Activated CD8-positive, alpha-beta T cell treated with anti-CD3 and anti-CD28 coated beads, Interleukin-2, amount 10 ng/mL, durations not matched to agents 7 days and 5 days (primary cell): Measurements from ENCODE around the gene ZNF81. TPM values are rescaled to one million over a fixed set of nuclear protein-coding genes. Genes with fewer than 3 reads are reported as not detected.

Source experiments
- ATAC-seq: fragments of 150-1000 bp; cut with Tn5 transposase; one replicate; pipeline ENCODE4 v1.10.0; 2021; ENCODE audit warnings: moderate library complexity
- CTCF ChIA-PET: fragments of 350-600 bp; sonication (Branson Sonifier 250); formaldehyde crosslinking; loops from one replicate; lab custom pipeline; 2021; ENCODE audit warnings: antibody characterized with exemption; lab: Charles Lee
- POLR2A ChIA-PET: fragments of 350-600 bp; sonication (Branson Sonifier 250); formaldehyde crosslinking; loops from one replicate; lab custom pipeline; 2021; ENCODE audit warnings: antibody characterized with exemption; lab: Charles Lee
- DNase-seq: peaks from one replicate; pipeline ENCODE4 v3.0.0-alpha.2; 2020
- H3K27ac Mint-ChIP-seq: one replicate; pipeline ENCODE4 v1.8.0; 2021; ENCODE audit warnings: mild to moderate bottlenecking, mixed read lengths
- H3K27me3 Mint-ChIP-seq: one replicate; pipeline ENCODE4 v1.8.0; 2021; ENCODE audit warnings: low read depth, mixed read lengths
- H3K36me3 Mint-ChIP-seq: one replicate; pipeline ENCODE4 v1.8.0; 2021; ENCODE audit warnings: low read depth, mixed read lengths
- H3K4me1 Mint-ChIP-seq: one replicate; pipeline ENCODE4 v1.8.0; 2021; ENCODE audit warnings: low read depth, mixed read lengths
- H3K4me3 Mint-ChIP-seq: one replicate; pipeline ENCODE4 v1.8.0; 2021; ENCODE audit warnings: mild to moderate bottlenecking, mixed read lengths
- H3K9me3 Mint-ChIP-seq: one replicate; pipeline ENCODE4 v1.8.0; 2022; ENCODE audit warnings: mixed read lengths; ENCODE audit not compliant: insufficient read depth
- total RNA-seq, 2 experiments: library from RNA; stranded (reverse); gene quantifications; one replicate each; pipeline ENCODE4 v1.2.3, GENCODE V29; 2021

Gene ZNF81
- total RNA-seq, 2 experiments from 2014 or later = 9.4 to 10.4 TPM

- Mint-ChIP-seq H3K27me3 (no peaks in the 10 kb centered on the region), H3K9me3 (no peaks in the 10 kb centered on the region), H3K4me3 (no peak overlapping the region), H3K36me3 (no peaks in the 10 kb centered on the region), H3K4me1 (no peaks in the 10 kb centered on the region), H3K27ac (no peak overlapping the region)
- ChIA-PET POLR2A (no interaction called here), CTCF (no interaction called here)
- ATAC-seq (no peak), DNase-seq (no peak)
These were observed 27.6 kb upstream of the ZNF81 start for GRCh38 chrX:47808904-47809788.

DNA sequence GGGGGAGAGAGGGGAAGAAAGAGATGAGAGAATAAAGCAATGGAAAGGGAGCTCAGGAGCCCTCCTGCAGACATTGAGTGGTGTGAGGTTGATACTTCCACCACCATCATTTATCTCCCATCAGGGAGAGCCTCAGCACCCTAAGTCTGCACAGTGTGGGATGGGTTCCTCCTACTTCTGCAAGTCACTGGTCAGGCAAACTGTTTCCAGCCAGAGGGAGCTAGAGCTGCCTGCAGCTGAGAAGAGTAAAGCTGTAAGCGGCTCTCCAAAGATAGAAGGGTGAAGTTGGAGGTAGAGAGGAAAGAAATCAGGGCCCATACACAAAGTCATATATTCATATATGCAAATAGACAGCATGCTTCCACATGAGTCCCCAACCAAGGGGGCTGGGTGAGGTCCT, 21.9 kb upstream of the ZNF81 start:
- Mint-ChIP-seq H3K4me3 (no peak overlapping the region), H3K4me1 (peaks cover 6% of the 10 kb centered on the region), H3K9me3 (no peaks in the 10 kb centered on the region), H3K27me3 (no peaks in the 10 kb centered on the region), H3K36me3 (no peaks in the 10 kb centered on the region), H3K27ac (no peak overlapping the region)
- ATAC-seq (no peak), DNase-seq (no peak)
- CTCF ChIA-PET = no interaction called here
- POLR2A ChIA-PET = no interaction called here

DNA sequence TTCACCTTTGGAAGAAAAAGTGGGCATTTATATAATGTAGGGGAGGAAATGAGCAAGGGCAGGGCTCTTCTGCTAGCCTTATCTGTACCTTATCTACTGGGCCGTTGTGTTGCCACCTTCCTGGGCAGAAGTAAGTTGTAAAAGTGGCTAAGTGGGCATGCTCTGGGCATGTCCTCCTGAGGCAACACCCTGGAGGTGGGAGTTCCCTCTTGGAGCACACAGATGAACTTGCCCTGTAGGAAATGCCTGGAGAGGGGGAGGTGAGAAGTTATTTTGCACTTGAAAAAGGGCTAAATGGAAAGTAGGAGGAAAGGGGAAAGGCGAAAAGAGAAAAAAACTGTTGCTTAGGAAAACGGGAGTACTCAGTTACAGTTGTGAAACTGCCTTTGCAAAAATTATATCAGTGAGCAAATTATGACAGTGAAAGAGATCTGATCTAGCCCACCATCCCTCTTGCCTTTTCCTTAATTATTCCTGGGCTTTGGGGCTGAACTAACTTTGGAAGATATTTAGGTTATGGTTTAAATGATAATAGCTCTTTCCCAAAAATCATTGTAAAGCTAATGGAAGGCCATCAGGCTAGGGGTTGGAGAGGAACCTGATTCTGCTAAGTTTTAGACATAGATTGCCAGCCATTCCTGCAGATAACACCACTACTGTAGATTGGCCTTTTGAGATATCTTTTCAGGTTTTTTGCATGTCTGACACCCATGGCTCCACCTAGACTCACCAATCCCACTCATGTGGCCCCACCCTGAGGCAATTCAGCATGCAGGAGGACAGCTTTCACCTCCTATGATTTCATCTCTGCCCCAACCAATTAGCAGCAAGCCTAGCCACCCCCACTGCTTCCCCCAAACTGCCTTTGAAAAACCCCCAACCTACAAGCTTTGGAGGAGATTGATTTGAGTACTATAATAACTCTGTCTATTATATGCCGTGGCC, 20.5 kb upstream of the ZNF81 start:
- Mint-ChIP-seq H3K36me3 (no peaks in the 10 kb centered on the region), H3K27me3 (no peaks in the 10 kb centered on the region), H3K9me3 (no peaks in the 10 kb centered on the region), H3K4me1 (peaks cover 6% of the 10 kb centered on the region), H3K27ac (peak overlapping the region; percentile 34), H3K4me3 (no peak overlapping the region)
- DNase-seq = no peak
- no peak for ATAC-seq
- ChIA-PET CTCF (no interaction called here), POLR2A (no interaction called here)

GRCh38 chrX:47817421-47817820, 19.3 kb upstream of the ZNF81 start:
- no peak for ATAC-seq
- POLR2A ChIA-PET = no interaction called here
- H3K9me3 Mint-ChIP-seq = no peaks in the 10 kb centered on the region
- no peak overlapping the region for H3K4me3 Mint-ChIP-seq
- CTCF ChIA-PET = no interaction called here
- no peaks in the 10 kb centered on the region for H3K27me3 Mint-ChIP-seq
- no peak overlapping the region for H3K27ac Mint-ChIP-seq
- H3K36me3 Mint-ChIP-seq = no peaks in the 10 kb centered on the region
- DNase-seq = no peak
- H3K4me1 Mint-ChIP-seq = peaks cover 6% of the 10 kb centered on the region

DNA sequence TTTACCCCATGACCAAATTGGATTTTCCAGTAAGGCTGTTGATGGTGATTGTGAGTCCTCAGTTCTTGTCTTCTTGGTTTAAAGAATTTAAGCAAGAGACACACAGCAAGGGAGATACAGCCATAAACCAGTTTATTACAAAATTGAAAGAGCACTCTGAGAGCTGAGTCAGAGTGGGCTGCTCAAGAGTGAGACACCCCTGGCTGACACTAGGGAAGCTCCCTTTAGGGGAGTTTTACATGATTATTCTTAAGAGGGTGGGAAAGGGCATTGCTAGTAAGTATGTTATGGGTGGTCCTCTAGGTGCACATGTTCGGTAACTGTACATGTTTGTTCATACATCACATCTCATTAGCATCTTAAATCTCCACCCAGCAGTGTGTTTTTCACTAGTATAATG, 18.8 kb upstream of the ZNF81 start:
- H3K4me3 Mint-ChIP-seq = no peak overlapping the region
- no peak overlapping the region for H3K27ac Mint-ChIP-seq
- ATAC-seq (no peak), DNase-seq (no peak)
- POLR2A ChIA-PET = no interaction called here
- CTCF ChIA-PET = no interaction called here
- H3K4me1 Mint-ChIP-seq = peaks cover 9% of the 10 kb centered on the region
- no peaks in the 10 kb centered on the region for H3K27me3 Mint-ChIP-seq
- H3K36me3 Mint-ChIP-seq = no peaks in the 10 kb centered on the region
- no peaks in the 10 kb centered on the region for H3K9me3 Mint-ChIP-seq

GRCh38 chrX:47828984-47829383, 7.7 kb upstream of the ZNF81 start:
- ChIA-PET POLR2A (no interaction called here), CTCF (interaction anchor here (0.6 to 2.5 kb wide), 2 partner anchors 15 to 198 kb away, joined by 3 to 13 read pairs; no protein-coding TSS in a partner anchor)
- ATAC-seq (no peak), DNase-seq (no peak)
- Mint-ChIP-seq H3K4me3 (no peak overlapping the region), H3K27me3 (no peaks in the 10 kb centered on the region), H3K9me3 (no peaks in the 10 kb centered on the region), H3K27ac (no peak overlapping the region), H3K4me1 (no peaks in the 10 kb centered on the region), H3K36me3 (no peaks in the 10 kb centered on the region)

DNA sequence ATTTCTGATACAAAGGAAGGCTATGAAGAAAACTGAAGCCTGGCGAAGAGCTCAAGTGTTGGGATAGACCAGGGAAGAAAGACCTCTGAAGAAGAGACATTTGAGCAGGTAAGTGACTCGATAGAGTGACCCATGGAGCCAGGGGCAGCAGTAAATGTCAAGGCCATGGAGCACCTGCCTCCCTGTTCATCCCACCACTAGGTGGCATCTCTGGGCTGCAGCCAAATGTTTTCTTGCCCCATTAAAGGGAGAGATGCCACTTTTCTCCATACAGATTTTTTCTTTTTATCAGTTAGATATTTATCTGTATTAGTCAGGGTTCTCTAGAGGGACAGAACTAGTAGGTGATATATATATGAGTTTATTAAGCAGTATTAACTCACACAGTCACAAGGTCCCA, 4.9 kb upstream of the ZNF81 start:
- H3K9me3 Mint-ChIP-seq = no peaks in the 10 kb centered on the region
- DNase-seq (peak; percentile 67), ATAC-seq (no peak)
- POLR2A ChIA-PET = no interaction called here
- H3K4me1 Mint-ChIP-seq = peaks cover 8% of the 10 kb centered on the region
- CTCF ChIA-PET = interaction anchor here (1.4 to 2.0 kb wide), 2 partner anchors 192 to 195 kb away, joined by 3 to 15 read pairs; no protein-coding TSS in a partner anchor
- no peak overlapping the region for H3K27ac Mint-ChIP-seq
- no peaks in the 10 kb centered on the region for H3K36me3 Mint-ChIP-seq
- H3K4me3 Mint-ChIP-seq = no peak overlapping the region
- no peaks in the 10 kb centered on the region for H3K27me3 Mint-ChIP-seq

DNA sequence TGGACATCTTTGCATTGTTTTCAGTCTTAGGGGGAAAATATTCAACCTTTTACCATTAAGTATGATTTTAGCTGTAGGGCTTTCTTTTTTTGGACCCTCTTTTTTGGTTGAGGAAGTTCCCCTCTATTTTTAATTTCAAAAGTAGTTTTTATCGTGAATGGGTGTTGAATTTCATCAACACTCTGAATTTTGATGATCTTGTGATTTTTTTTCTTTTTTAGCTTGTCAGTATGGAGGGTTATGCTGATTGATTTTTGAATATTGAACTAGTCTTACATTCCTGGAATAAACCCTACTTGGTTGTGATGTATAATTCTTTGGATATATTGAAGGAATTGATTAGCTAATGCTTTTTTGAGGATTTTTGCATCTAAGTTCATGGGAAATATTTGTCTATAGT, 1.7 kb downstream of the ZNF81 start:
- Mint-ChIP-seq H3K9me3 (no peaks in the 10 kb centered on the region), H3K4me1 (peaks cover 20% of the 10 kb centered on the region), H3K4me3 (peak overlapping the region; percentile 18), H3K36me3 (peaks cover 14% of the 10 kb centered on the region), H3K27ac (no peak overlapping the region), H3K27me3 (no peaks in the 10 kb centered on the region)
- ChIA-PET CTCF (interaction anchor here (3.8 kb wide), 1 partner anchor 189 kb away, joined by 20 read pairs; no protein-coding TSS in a partner anchor), POLR2A (no interaction called here)
- DNase-seq (no peak), ATAC-seq (no peak)

DNA sequence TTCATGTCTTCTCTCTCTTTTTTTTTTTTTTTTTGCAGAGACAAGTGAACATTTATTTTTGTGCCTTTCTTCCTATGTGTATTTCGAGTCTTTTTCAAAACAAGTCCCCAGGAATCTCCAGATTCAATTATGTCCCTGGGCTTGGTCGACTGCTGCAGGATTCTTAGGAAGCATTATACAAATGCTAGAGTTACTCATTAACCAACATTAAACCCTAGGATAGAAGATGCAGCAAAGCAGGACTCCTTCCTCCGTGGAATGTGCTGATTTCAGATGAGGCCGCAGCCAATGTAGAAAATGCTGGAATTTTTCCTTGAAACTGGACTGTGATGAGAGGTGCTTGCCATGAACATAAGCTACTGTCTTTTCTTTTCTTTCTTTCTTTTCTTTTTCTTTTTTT, 3.4 kb downstream of the ZNF81 start:
- CTCF ChIA-PET = no interaction called here
- Mint-ChIP-seq H3K4me1 (peaks cover 20% of the 10 kb centered on the region), H3K27ac (no peak overlapping the region), H3K9me3 (no peaks in the 10 kb centered on the region), H3K4me3 (no peak overlapping the region), H3K27me3 (no peaks in the 10 kb centered on the region), H3K36me3 (peaks cover 15% of the 10 kb centered on the region)
- POLR2A ChIA-PET = no interaction called here
- ATAC-seq (no peak), DNase-seq (no peak)

- ChIA-PET CTCF (interaction anchor here (0.7 to 1.0 kb wide), 2 partner anchors 10 to 14 kb away, joined by 3 read pairs; no protein-coding TSS in a partner anchor), POLR2A (no interaction called here)
- DNase-seq (no peak), ATAC-seq (no peak)
- Mint-ChIP-seq H3K36me3 (peaks cover 20% of the 10 kb centered on the region), H3K4me1 (peaks cover 4% of the 10 kb centered on the region), H3K4me3 (no peak overlapping the region), H3K27me3 (no peaks in the 10 kb centered on the region), H3K27ac (no peak overlapping the region), H3K9me3 (no peaks in the 10 kb centered on the region)
These were observed 6.7 kb downstream of the ZNF81 start for GRCh38 chrX:47843363-47843762.

DNA sequence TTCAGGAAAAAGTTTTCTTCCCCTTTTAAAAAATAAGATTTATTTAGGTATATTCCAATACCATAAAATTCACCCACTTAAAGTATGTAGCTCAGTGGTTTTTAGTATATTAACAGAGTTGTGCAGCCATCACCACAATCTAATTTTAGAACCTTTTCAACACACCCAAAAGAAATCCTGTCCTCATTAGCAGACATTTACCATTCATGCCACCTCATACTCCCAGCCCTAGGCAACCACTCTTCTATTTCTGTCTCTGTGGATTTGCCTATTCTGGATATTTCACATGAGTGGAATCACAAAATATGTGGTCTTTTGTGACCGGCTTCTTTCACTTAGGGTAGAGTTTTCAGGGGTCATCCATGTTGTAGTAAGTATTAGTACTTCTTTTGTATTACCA, 7.4 kb downstream of the ZNF81 start:
- POLR2A ChIA-PET = no interaction called here
- no peak overlapping the region for H3K4me3 Mint-ChIP-seq
- no peaks in the 10 kb centered on the region for H3K4me1 Mint-ChIP-seq
- no peaks in the 10 kb centered on the region for H3K27me3 Mint-ChIP-seq
- no peak for DNase-seq
- CTCF ChIA-PET = interaction anchor here (0.7 to 1.0 kb wide), 2 partner anchors 10 to 15 kb away, joined by 3 read pairs; no protein-coding TSS in a partner anchor
- H3K27ac Mint-ChIP-seq = no peak overlapping the region
- H3K36me3 Mint-ChIP-seq = peaks cover 18% of the 10 kb centered on the region
- ATAC-seq = no peak
- no peaks in the 10 kb centered on the region for H3K9me3 Mint-ChIP-seq

GRCh38 chrX:47846040-47846439, 9.3 kb downstream of the ZNF81 start:
- ATAC-seq = no peak
- DNase-seq = no peak
- Mint-ChIP-seq H3K36me3 (peaks cover 17% of the 10 kb centered on the region), H3K27ac (no peak overlapping the region), H3K9me3 (no peaks in the 10 kb centered on the region), H3K4me1 (peaks cover 5% of the 10 kb centered on the region), H3K27me3 (no peaks in the 10 kb centered on the region), H3K4me3 (no peak overlapping the region)
- ChIA-PET POLR2A (no interaction called here), CTCF (no interaction called here)
